ENCODE measurements around the gene JHY. TPM values are rescaled to one million over a fixed set of nuclear protein-coding genes. Genes with fewer than 3 reads are reported as not detected.

JHY gene
- total RNA-seq, 1 experiment from 2014 or later: 4.8 TPM

GRCh38 chr11:122937983-122938382, 55.4 kb downstream of the JHY start:
- Histone ChIP-seq H3K9me3 (ENCODE audit: control insufficient read depth in 1 of 2, insufficient read depth in 1 of 2, low read depth in 1 of 2, low read length in 2 of 2) (no peaks in the 10 kb centered on the region), H3K9ac (ENCODE audit: low read length) (no peak overlapping the region), H3K79me2 (ENCODE audit: insufficient read depth, low read length) (no peaks in the 10 kb centered on the region), H3K27me3 (ENCODE audit: insufficient read depth, low read length) (no peaks in the 10 kb centered on the region), H3K4me1 (ENCODE audit: control insufficient read depth in 1 of 2, insufficient read depth in 2 of 2, low read length in 2 of 2) (no peaks in the 10 kb centered on the region), H4K20me1 (ENCODE audit: insufficient read depth) (no peaks in the 10 kb centered on the region), H3K4me3 (replicated peaks in 1 of 2; ENCODE audit: low read depth in 1 of 2, low read length in 2 of 2) (no peak overlapping the region), H2AFZ (ENCODE audit: low read depth, low read length, poor library complexity, severe bottlenecking) (no peak overlapping the region), H3K36me3 (ENCODE audit: control insufficient read depth in 1 of 2, insufficient read depth in 2 of 2, low read length in 2 of 2) (no peaks in the 10 kb centered on the region), H3K27ac (ENCODE audit: low read depth, low read length) (no peak overlapping the region), H3K9me2 (ENCODE audit: insufficient read depth) (0 out of 2 replicates have a peak, but pooled peaks cover 4% of the 10 kb centered on the region), H3K4me2 (ENCODE audit: low read length) (no peak overlapping the region)
- BruUV-seq (replicated peaks): no TSS peak
- RAD21 ChIA-PET (ENCODE audit: low non-redundant PET in 1 of 2, low total read pairs in 2 of 2, uncharacterized antibody in 2 of 2, unreplicated experiment in 2 of 2): no interaction called here
- TF ChIP-seq, protein P1, sequence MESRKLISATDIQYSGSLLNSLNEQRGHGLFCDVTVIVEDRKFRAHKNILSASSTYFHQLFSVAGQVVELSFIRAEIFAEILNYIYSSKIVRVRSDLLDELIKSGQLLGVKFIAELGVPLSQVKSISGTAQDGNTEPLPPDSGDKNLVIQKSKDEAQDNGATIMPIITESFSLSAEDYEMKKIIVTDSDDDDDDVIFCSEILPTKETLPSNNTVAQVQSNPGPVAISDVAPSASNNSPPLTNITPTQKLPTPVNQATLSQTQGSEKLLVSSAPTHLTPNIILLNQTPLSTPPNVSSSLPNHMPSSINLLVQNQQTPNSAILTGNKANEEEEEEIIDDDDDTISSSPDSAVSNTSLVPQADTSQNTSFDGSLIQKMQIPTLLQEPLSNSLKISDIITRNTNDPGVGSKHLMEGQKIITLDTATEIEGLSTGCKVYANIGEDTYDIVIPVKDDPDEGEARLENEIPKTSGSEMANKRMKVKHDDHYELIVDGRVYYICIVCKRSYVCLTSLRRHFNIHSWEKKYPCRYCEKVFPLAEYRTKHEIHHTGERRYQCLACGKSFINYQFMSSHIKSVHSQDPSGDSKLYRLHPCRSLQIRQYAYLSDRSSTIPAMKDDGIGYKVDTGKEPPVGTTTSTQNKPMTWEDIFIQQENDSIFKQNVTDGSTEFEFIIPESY (IDR thresholded peaks at IDR 0.05; ENCODE audit: extremely low read depth, insufficient replicate concordance, low read length): no peak
- TF ChIP-seq EGR1 (IDR thresholded peaks at IDR 0.05; ENCODE audit: low read depth) (no peak), SRF (IDR thresholded peaks at IDR 0.05; ENCODE audit: low read depth) (no peak), POLR2AphosphoS5 (IDR thresholded peaks at IDR 0.05; ENCODE audit: low read depth, low read length) (no peak), RAD21 (IDR thresholded peaks at IDR 0.05; ENCODE audit: low read depth) (no peak), ZNF274 (IDR thresholded peaks at IDR 0.05; ENCODE audit: low read depth, low read length) (no peak), REST (IDR thresholded peaks at IDR 0.05; ENCODE audit: low read depth) (no peak), EZH2phosphoT487 (IDR thresholded peaks at IDR 0.05; ENCODE audit: borderline replicate concordance) (no peak), CBX3 (IDR thresholded peaks at IDR 0.05; ENCODE audit: low read depth) (no peak), JUND (IDR thresholded peaks at IDR 0.05) (no peak), SIN3A (IDR thresholded peaks at IDR 0.05; ENCODE audit: low read depth) (no peak), SP1 (IDR thresholded peaks at IDR 0.05; ENCODE audit: low read depth) (no peak), YY1 (IDR thresholded peaks at IDR 0.05; ENCODE audit: extremely low read depth, insufficient replicate concordance, low read depth, low read length) (no peak), ELF1 (IDR thresholded peaks at IDR 0.05; ENCODE audit: borderline replicate concordance, low read depth) (no peak), TCF7L2 (IDR thresholded peaks at IDR 0.05; ENCODE audit: borderline replicate concordance, extremely low read depth, insufficient read depth, insufficient read length) (no peak), EZH2 (IDR thresholded peaks at IDR 0.05) (no peak), ZFX (IDR thresholded peaks at IDR 0.05) (no peak), FOSL1 (IDR thresholded peaks at IDR 0.05; ENCODE audit: low read depth) (no peak)
- CTCF ChIA-PET: no interaction called here
- ATAC-seq: no peak
- POLR2A ChIA-PET: no interaction called here
- DNase-seq (ENCODE audit: low read depth, low spot score): no peak
- intact Hi-C loops (cut with micrococcal nuclease): no loop called here
